ENCODE data around the gene GAB2.

The GAB2 gene

GRCh38 chr11:78428773-78429172, 11.2 kb upstream of the GAB2 start:
- in situ Hi-C loops (cut with MboI; ENCODE audit: low sequenced_read_pairs): no loop called here

DNA sequence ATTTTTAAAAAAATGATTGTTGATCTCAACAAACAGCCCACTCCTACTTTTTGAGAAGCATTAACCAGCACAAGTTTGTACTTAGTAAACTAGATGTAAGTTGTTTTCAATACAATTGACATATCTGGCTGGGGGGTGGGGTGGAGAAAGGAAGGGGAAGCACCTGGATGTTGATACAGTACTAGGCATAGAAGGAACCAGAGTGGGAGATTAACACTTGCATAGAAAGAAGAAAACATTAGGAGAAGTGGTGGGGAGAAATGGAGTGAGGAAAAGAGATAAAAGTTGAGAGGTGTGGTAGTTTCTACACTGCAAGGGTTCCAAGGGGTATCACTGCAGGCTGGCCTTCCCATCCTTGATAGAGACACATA, 10.6 kb upstream of the GAB2 start:
- in situ Hi-C loops (cut with MboI; ENCODE audit: low sequenced_read_pairs): no loop called here

GRCh38 chr11:78427615-78428265, 10.1 kb upstream of the GAB2 start:
- in situ Hi-C loops (cut with MboI; ENCODE audit: low sequenced_read_pairs): no loop called here

DNA sequence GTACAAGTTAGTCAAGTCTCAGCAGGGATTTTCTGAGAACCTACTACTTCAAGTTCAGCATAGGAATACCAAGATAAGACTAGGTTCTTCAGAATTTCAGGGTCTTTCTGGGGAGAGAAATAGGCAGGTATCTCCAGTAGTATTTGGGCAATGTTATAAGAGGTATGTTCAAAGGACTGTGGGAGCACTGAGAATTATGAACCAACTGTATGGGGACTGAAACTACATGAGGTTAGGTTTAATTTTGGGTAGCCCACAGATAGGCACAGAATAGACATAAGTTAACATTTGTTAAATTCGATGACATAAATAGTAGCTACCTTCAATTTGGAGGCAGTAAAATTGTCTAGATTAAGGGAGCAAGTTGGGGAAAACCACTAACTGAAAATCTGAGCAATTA, 9.2 kb upstream of the GAB2 start:
- in situ Hi-C loops (cut with MboI; ENCODE audit: low sequenced_read_pairs): no loop called here

DNA sequence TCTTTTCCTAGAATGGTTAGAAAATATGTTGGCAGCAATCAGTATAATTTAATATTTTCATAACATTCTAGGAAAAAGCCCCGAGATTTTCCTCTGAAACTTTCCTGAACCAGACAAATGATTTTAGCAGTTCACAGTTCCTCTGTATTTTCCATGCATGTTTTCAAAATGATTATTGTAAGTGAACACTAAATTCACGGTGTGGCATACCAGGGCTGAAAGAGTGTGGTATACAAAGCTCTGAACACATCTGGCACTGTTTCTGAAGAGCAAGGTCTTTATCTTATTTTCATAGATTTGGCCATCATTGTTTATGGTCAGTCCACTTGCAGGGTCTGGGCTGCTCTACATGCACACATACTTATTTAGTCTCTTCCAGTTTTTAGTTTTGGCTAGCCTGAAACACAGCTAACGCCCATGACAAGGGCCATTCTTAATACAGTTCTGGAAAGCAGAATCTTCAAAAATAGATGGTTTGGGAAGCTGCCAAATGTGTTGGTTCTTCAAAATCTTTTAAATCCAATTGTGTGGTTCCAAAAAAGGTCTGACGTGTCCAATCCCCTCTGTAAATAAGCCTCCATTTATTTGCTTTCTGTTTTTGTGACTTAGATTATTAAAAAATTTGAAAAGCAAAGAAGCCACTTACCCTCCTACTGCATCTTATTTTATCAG, 7.9 kb upstream of the GAB2 start:
- in situ Hi-C loops (cut with MboI; ENCODE audit: low sequenced_read_pairs): no loop called here

GRCh38 chr11:78424334-78425270, 7.0 kb upstream of the GAB2 start:
- in situ Hi-C loops (cut with MboI; ENCODE audit: low sequenced_read_pairs): no loop called here

DNA sequence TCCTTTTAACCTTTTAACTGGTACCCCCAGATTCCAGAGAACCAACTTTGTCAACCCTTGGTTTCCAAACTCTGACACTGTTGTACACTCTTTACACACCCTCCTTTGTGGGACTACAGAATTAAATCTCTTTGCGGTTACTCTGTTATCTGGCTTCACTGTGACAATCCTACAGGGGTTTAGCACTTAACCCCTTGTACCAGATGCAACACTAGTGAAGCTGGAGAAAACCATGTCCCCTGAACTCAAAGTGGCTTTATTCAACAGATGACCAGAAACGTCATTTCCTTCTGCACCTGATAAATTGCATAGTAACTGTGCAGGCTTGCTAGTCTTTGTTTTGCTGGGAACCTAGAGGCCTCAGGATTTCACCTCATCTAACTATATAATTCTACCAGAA, 5.6 kb upstream of the GAB2 start:
- in situ Hi-C loops (cut with MboI; ENCODE audit: low sequenced_read_pairs): no loop called here

GRCh38 chr11:78420796-78421209, 3.2 kb upstream of the GAB2 start:
- in situ Hi-C loops (cut with MboI; ENCODE audit: low sequenced_read_pairs): no loop called here

DNA sequence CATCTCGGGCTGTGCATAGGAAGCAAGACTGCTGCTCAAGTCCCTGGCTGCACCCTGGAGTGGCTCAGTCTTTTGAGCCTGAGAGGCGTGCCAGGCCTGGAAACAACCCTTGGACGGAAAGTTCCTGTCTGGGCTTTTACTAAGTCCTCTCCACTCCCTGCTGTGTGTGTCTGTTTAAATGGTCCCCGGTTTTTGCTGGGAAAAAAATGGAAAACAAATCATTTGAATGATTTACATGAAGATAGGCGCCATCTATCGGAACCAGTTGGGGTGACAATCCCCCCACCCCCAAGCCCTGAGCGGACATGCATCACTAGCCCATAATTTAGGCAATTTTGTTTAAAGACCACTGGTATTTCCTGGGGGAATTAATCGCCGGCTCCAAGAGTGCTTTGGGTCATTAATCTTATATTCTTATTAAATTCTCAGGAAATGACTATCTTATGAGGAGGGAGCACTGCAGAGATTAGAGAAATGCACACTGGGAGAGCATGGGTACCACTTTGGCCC, 2.7 kb upstream of the GAB2 start:
- in situ Hi-C loops (cut with MboI; ENCODE audit: low sequenced_read_pairs): no loop called here

- in situ Hi-C loops (cut with MboI; ENCODE audit: low sequenced_read_pairs): no loop called here
Measured at GRCh38 chr11:78419327-78419726, 1.7 kb upstream of the GAB2 start.

DNA sequence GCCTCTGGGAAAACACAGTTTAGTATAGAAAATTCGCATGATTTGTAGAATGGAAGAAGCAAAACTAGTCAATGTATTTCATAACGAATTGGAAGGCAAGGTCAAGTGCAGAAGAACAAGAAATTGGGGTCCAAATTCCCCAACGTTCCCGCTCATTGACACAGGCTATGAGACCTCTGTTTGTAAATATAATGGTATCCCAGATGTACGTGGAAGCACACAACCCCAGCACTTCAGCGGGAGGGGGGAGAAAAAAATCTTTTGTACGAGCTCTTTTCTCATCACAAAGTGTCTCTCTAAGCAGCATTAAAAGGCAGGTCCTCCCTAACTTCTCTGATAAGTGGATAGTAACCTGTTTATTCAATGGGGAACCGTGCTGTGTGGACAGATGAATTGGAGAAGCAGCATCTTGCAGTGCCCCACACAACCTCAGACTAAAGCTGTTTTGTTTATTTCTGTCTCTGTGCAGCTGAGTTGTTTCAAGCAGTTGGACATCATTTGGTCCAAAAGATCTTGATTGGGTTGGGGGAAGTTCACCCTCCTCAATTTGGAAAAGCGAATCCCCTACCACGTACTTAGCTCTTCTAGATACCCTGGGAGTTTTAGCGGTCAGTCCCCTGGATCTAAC, 1.1 kb upstream of the GAB2 start:
- in situ Hi-C loops (cut with MboI; ENCODE audit: low sequenced_read_pairs): no loop called here

DNA sequence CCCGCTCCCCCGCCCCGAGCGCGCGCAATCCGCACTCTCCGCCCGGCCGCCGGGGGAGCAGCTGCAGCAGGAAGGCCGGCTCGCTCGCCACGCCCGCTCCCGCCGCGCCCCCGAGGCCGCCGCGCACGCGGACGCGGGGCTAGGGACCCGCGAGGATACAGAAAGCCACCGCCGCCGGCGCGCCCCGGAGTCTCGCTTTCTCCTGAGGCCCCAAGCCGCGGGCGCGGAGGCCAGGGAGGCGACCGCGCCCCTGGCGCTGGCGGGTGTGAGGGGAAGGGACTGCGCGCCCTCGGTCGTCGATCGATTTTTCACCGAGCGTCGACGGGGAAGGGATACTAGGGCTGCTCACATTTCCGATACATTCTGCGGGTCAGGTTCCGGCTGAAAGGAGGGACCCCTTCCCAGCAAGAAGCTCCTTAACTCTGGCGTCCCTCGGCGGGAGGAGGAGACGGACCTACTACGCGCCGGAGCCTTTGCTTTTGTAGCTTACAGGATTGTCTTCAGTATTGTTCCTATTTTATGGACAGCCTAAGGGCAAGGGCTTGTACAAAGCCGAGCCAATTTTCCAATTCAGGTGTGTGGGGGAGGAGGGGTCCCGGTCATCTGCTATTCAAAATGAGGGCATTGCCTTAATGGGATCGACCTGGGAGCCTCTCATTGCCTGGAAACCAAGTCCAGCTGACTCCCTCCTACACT, 416 bp upstream of the GAB2 start:
- in situ Hi-C loops (cut with MboI; ENCODE audit: low sequenced_read_pairs): no loop called here

DNA sequence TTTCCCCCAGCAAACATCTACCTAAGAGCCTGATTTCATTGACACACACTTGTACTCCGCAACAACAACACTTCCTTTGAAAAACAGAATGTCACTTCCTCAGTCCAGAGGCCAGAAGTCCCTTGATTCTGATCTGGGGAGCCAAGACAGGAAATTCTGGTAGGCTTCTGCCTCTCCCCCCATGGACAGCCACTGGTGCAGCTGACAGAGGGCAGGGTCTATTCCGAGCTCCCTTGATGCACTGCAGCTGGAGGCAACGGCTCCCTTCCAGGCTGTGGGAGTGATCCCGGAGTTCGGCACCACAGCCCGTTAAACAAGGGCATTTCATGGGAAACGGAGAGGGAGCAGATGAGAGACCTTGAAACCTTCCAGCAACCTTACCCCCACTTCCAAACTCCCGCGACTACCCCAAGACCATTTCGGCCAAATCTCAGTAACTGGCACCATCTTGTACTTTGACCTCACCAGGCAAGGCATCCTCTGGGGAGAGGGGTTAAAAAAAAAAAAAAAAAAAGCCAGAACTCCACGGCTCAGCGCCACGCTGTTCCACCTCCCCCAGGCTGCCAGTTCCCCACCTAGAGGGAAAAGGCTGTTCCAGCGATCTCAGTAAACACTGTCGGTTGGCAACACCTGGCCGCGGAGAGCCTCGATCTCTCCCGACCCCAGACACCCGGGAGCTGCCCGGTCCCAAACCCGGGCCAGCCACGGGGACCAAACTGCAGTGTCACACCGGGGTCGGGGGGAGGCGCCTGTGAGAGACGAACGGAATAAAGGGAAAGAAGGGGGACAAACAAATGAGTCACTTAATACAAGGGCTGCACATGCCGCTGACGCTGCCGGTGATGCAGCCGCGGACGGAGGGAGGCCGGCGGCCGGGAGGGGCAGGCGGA, 1.1 kb downstream of the GAB2 start:
- in situ Hi-C loops (cut with MboI; ENCODE audit: low sequenced_read_pairs): no loop called here

GRCh38 chr11:78415338-78415737, 2.3 kb downstream of the GAB2 start:
- in situ Hi-C loops (cut with MboI; ENCODE audit: low sequenced_read_pairs): no loop called here

- in situ Hi-C loops (cut with MboI; ENCODE audit: low sequenced_read_pairs): no loop called here
Measured at GRCh38 chr11:78414321-78415051, 3.1 kb downstream of the GAB2 start.

DNA sequence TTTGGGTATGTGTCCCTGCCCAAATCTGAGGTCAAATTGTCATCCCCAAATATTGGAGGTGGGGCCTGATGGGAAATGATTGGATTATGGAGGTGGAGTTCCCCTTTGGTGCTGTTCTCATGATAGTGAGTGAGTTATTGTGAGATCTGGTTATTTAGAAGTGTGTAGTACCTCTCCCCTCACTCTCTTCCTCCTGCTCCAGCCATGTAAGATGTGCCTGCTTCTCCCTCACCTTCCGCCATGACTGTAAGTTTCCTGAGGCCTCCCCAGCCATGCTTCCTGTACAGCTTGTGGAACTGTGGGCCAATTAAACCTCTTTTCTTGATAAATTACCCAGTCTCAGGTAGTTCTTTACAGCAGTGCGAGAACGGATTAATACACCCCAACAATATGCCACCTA, 9.0 kb downstream of the GAB2 start:
- in situ Hi-C loops (cut with MboI; ENCODE audit: low sequenced_read_pairs): no loop called here

DNA sequence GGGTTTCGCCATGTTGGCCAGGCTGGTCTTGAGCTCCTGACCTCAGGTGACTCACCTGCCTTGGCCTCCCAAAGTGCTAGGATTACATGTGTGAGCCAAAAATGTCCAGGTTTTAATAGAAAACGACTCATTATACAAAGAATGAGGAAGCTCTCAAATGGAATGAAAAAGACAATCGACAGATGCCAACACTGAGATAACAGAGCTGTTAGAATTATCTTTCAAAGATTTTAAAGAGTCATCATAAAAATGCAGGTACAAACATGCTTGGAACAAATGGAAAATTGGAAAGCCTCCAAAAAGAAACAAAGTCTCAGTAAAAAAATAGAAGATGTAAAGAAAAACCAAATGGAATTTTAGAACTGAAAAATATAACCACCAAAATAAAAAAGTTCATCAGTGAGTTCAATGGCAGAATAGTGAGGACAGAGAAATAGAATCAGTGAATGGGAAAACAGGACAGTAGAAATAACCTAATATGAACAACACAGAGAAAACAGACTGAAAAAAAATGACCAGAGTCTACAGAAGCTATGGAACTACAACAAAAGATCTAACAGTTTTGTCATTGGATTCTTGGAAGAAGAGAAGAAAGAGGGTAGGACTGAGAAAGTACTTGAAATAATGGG, 10.9 kb downstream of the GAB2 start:
- in situ Hi-C loops (cut with MboI; ENCODE audit: low sequenced_read_pairs): no loop called here

- in situ Hi-C loops (cut with MboI; ENCODE audit: low sequenced_read_pairs): no loop called here
Measured at GRCh38 chr11:78405805-78406204, 11.8 kb downstream of the GAB2 start.
